Heart right ventricle (tissue), 16 donors: Measurements from ENCODE around the gene LMTK3. TPM values are rescaled to one million over a fixed set of nuclear protein-coding genes. Genes with fewer than 3 reads are reported as not detected.
A peak's percentile ranks its signal among the peaks of the same experiment; 100 is the strongest.

Source experiments
- ATAC-seq, 8 donors: fragments of 200-7000 bp; cut with Tn5 transposase; one replicate each; pipeline ENCODE4 v1.9.1; 2020; ENCODE audit warnings: mild to moderate bottlenecking in 8 of 8, moderate library complexity in 8 of 8, moderate number of reproducible peaks in 1 of 8
- DNase-seq, 2 donors: peaks; one replicate each; pipeline ENCODE4 v3.0.0-alpha.2; 2020
- H3K27ac ChIP-seq, 10 donors: fragments of 200-600 bp; sonication (generic) in 2 of 10; one replicate each; pipeline versions ENCODE4 v1.5.0 to v1.8.0; 2020 to 2022; ENCODE audit warnings: mild to moderate bottlenecking in 3 of 10
- H3K27me3 ChIP-seq, 7 donors: fragments of 200-600 bp; one replicate each; pipeline ENCODE4 v1.8.0; 2021 to 2022; ENCODE audit warnings: mild to moderate bottlenecking in 2 of 7
- H3K36me3 ChIP-seq, 9 donors: fragments of 200-600 bp; sonication (generic) in 1 of 9; one replicate each; pipeline versions ENCODE4 v1.5.0 to v1.8.0; 2020 to 2022; ENCODE audit warnings: mild to moderate bottlenecking in 2 of 9
- H3K4me1 ChIP-seq, 9 donors: fragments of 200-600 bp; sonication (generic) in 1 of 9; one replicate each; pipeline versions ENCODE4 v1.5.0 to v1.8.0; 2020 to 2022; ENCODE audit warnings: mild to moderate bottlenecking in 4 of 9
- H3K4me3 ChIP-seq, 10 donors: fragments of 200-600 bp; sonication (generic) in 2 of 10; one replicate each; pipeline versions ENCODE4 v1.5.0 to v1.8.0; 2020 to 2022; ENCODE audit warnings: mild to moderate bottlenecking in 7 of 10, moderate library complexity in 2 of 10
- H3K9me3 ChIP-seq, 11 donors: fragments of 200-600 bp in 10 of 11; sonication (generic) in 2 of 11; one replicate each; pipeline versions ENCODE4 v1.5.0 to v1.8.0; 2013 to 2022; ENCODE audit warnings: mild to moderate bottlenecking in 2 of 11, control low read depth in 1 of 11, moderate library complexity in 1 of 11
- CTCF ChIP-seq, 9 donors: fragments of 200-600 bp; sonication (generic) in 2 of 9; IDR thresholded peaks; one replicate each; pipeline versions ENCODE4 v1.5.0 to v1.8.0; 2021 to 2022; ENCODE audit warnings: antibody characterized with exemption in 9 of 9, mild to moderate bottlenecking in 5 of 9, moderate library complexity in 1 of 9
- WGBS, 2 donors: extraction: QIAGEN DNeasy Blood & Tissue Kit; methylation state at CpG; one replicate each; pipeline ENCODE4 v1.1.7; 2013; ENCODE audit warnings: inconsistent platforms in 1 of 2; 5-methylcytosine and 5-hydroxymethylcytosine counted together
- intact Hi-C, 10 donors: fragments of 100-400 bp; cut with DNase I; formaldehyde crosslinking; loops; one replicate each; pipeline versions ENCODE4 v1.11.1 to v1.14.2; 2022
- polyA plus RNA-seq, 2 donors: library from polyadenylated mRNA; stranded (reverse); fragments of 200-250 nt; gene quantifications; one replicate each; pipeline ENCODE4 v1.2.3, GENCODE V29; 2013
- total RNA-seq, 10 donors: library from RNA; stranded (reverse); fragmentation: NEBNext Ultra II Directional in 3 of 10; extraction: Animal tissue kit (Norgen Biotek cat#: 25700) in 3 of 10; gene quantifications; one replicate each; pipeline versions ENCODE4 v1.2.1 to v1.2.4, GENCODE V29; 2021 to 2023
- donor health status: Arrhythmogenic right ventricular cardiomyopathy.
- donor health status: ischemic (EF 13 %, LVEDD 7.1; RV severe dilation, severe dysfunction).
- donor health status: healthy with polysubstance abuse.
- donor health status: DM: no; HTN: yes; CAD: no.
- donor health status: DM: no; HTN: no; CAD: no.
- donor health status: ischemic (EF 25% LVEDD 6.9; RV normal size, moderate dysfunction).
- donor health status: ischemic (EF 25% LVEDD 5.7; RV mildly dilated, moderate dysfunction).
- donor health status: healthy.
- donor health status: DM: yes; HTN: yes; CAD: no.
- donor health status: Ischemic cardiomyopathy.
- donor health status: ischemic (EF 35%, LVEDD 5.7; RV mildly dilated, moderate dysfunction).
- donor health status: nonischemic (EF 11% LVEDD 7.7; RV severe dilation, severe dysfunction).
- donor health status: DM: yes; HTN: yes; CAD: no.
- donor health status: PGD.
- donor health status: ischemic (EF 29% LVEDD 5.4; RV normal size, mild dysfunction).
- donor health status: nonischemic (EF 23%, LVEDD 6.1; RV moderate dilation, normal function).

Gene LMTK3
- total and polyA plus RNA-seq, 12 donors = 0.12 to 1.5 (median 0.88) TPM

- Histone ChIP-seq H3K27me3 (peaks cover 0 to 49% (median 25%) of the 10 kb centered on the region in 7 donors), H3K36me3 (no peaks in the 10 kb centered on the region), H3K4me3 (peak overlapping the region in 1 of 10 donors; percentile 3), H3K9me3 (no peaks in the 10 kb centered on the region), H3K4me1 (peaks cover 0 to 4% (median 0%) of the 10 kb centered on the region in 9 donors), H3K27ac (no peak overlapping the region)
- intact Hi-C loops = no loop called here
- 14 to 17% methylated on average over 27 of the region's 27 CpGs for WGBS, 2 donors
- DNase-seq (peak in 1 of 2 donors; percentile 21), ATAC-seq (peak in 1 of 8 donors; percentile 31)
- TF ChIP-seq CTCF (IDR thresholded peaks at IDR 0.05) = no peak
Observed at GRCh38 chr19:48558018-48558684, 46.5 kb upstream of the LMTK3 start.

DNA sequence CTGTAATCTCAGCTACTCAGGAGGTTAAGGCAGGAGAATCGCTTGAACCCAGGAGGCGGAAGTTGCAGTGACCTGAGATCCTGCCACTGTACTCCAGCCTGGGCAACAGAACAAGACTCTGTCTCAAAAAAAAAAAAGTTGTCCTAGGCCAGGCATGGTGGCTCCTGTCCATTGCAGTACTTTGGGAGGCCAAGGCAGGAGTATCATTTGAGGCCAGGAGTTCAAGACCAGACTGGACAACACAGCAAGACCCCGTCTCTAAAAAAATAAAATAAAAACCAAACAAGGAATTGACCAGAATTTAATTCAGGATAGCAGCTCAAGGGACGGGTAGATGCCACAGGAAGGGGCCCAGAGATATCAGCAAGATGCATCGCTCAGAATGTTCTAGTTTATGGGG, 45.2 kb upstream of the LMTK3 start:
- Histone ChIP-seq H3K4me3 (no peak overlapping the region), H3K4me1 (peaks cover 0 to 4% (median 0%) of the 10 kb centered on the region in 9 donors), H3K36me3 (no peaks in the 10 kb centered on the region), H3K27ac (no peak overlapping the region), H3K9me3 (no peaks in the 10 kb centered on the region), H3K27me3 (peaks cover 0 to 56% (median 29%) of the 10 kb centered on the region in 7 donors)
- DNase-seq (no peak), ATAC-seq (no peak)
- 91 to 93% methylated on average over 5 of the region's 5 CpGs for WGBS, 2 donors
- TF ChIP-seq CTCF (IDR thresholded peaks at IDR 0.05) = no peak
- intact Hi-C loops = no loop called here

- H3K36me3 ChIP-seq = no peaks in the 10 kb centered on the region
- DNase-seq (no peak), ATAC-seq (peak in 1 of 8 donors; percentile 32)
- H3K4me1 ChIP-seq = peaks cover 0 to 4% (median 0%) of the 10 kb centered on the region in 9 donors
- H3K27me3 ChIP-seq = peaks cover 0 to 62% (median 29%) of the 10 kb centered on the region in 7 donors
- TF ChIP-seq CTCF (IDR thresholded peaks at IDR 0.05) = no peak
- 55 to 57% methylated on average over 11 of the region's 11 CpGs for WGBS, 2 donors
- intact Hi-C loops = no loop called here
- no peak overlapping the region for H3K4me3 ChIP-seq
- H3K9me3 ChIP-seq = no peaks in the 10 kb centered on the region
- H3K27ac ChIP-seq = no peak overlapping the region
Observed at GRCh38 chr19:48556163-48556562, 44.5 kb upstream of the LMTK3 start.

- Histone ChIP-seq H3K9me3 (no peaks in the 10 kb centered on the region), H3K27ac (no peak overlapping the region), H3K4me1 (peaks cover 0 to 4% (median 0%) of the 10 kb centered on the region in 9 donors), H3K27me3 (peaks cover 0 to 49% (median 22%) of the 10 kb centered on the region in 7 donors), H3K4me3 (no peak overlapping the region), H3K36me3 (no peaks in the 10 kb centered on the region)
- TF ChIP-seq CTCF (IDR thresholded peaks at IDR 0.05) = no peak
- 65 to 67% methylated on average over 15 to 16 of the region's 16 CpGs for WGBS, 2 donors
- intact Hi-C loops = no loop called here
- DNase-seq = no peak
- ATAC-seq = no peak
Observed at GRCh38 chr19:48554385-48555091, 42.9 kb upstream of the LMTK3 start.
